ENCODE measurements around the gene ZNF423.

The ZNF423 gene

DNA sequence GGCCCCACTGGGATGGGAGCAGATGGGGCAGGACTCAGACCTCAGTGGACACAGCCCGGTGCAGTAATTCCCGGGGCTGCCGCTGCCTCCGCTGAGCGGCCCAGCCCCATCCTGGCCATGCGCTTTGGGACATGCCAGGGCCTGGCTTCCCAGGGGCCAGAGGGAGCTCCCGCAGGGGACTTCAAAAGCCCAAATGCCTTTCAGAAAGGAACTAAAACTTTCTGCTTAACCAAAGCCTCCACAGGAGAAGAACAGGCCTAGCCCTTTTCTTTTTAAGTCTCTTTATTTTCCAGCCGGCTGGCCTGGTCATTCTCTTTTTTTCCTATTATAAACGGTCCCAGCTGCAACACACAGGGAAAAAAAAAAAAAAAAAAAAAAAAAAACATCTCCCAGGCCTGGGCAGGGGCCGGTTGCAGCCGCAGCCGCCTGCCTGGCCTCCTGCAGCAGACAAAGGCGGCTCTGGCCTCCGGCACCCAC lies 10.7 kb upstream of the ZNF423 start:
- no peak overlapping the region for H3K27ac Mint-ChIP-seq
- no peaks in the 10 kb centered on the region for H3K9me3 Mint-ChIP-seq
- H3K4me3 Mint-ChIP-seq = no peak overlapping the region
- H3K4me1 Mint-ChIP-seq = peaks cover 30% of the 10 kb centered on the region
- H3K27me3 Mint-ChIP-seq (ENCODE audit: low read depth, poor library complexity) = peaks cover 3% of the 10 kb centered on the region
- TF ChIP-seq CTCF (IDR thresholded peaks at IDR 0.05) = no peak
- no peaks in the 10 kb centered on the region for H3K36me3 Mint-ChIP-seq (ENCODE audit: low read depth)
- DNase-seq = peak; percentile 37

DNA sequence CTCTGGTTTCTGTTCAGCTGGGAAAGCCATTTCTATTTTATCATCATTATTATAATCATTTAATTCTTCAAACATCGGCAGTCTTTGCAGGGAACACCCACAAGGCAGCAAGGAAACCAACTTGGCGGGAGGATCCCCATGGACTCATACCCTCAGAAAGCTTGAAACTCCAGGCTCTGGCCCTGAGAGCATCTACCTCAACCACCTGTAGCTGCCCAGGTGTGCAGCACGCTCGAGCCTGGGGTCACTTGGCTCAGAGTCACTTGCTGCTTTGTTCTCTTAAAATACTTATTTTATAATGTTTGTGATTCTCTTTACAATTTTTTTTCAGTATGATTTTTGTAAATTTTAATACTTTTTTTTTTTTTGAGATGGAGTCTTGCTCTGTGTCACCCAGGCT lies 6.8 kb upstream of the ZNF423 start:
- H3K27ac Mint-ChIP-seq = no peak overlapping the region
- no peak for DNase-seq
- H3K36me3 Mint-ChIP-seq (ENCODE audit: low read depth) = no peaks in the 10 kb centered on the region
- H3K4me3 Mint-ChIP-seq = no peak overlapping the region
- no peaks in the 10 kb centered on the region for H3K27me3 Mint-ChIP-seq (ENCODE audit: low read depth, poor library complexity)
- H3K4me1 Mint-ChIP-seq = peaks cover 19% of the 10 kb centered on the region
- no peak for TF ChIP-seq CTCF (IDR thresholded peaks at IDR 0.05)
- H3K9me3 Mint-ChIP-seq = no peaks in the 10 kb centered on the region

- Mint-ChIP-seq H3K9me3 (no peaks in the 10 kb centered on the region), H3K36me3 (ENCODE audit: low read depth) (no peaks in the 10 kb centered on the region), H3K4me1 (peaks cover 10% of the 10 kb centered on the region), H3K4me3 (no peak overlapping the region), H3K27ac (no peak overlapping the region), H3K27me3 (ENCODE audit: low read depth, poor library complexity) (no peaks in the 10 kb centered on the region)
- DNase-seq = no peak
- TF ChIP-seq CTCF (IDR thresholded peaks at IDR 0.05) = no peak
These were observed 5.4 kb upstream of the ZNF423 start for GRCh38 chr16:49861299-49861698.

- H3K4me1 Mint-ChIP-seq = peaks cover 10% of the 10 kb centered on the region
- no peaks in the 10 kb centered on the region for H3K27me3 Mint-ChIP-seq (ENCODE audit: low read depth, poor library complexity)
- H3K27ac Mint-ChIP-seq = no peak overlapping the region
- H3K9me3 Mint-ChIP-seq = no peaks in the 10 kb centered on the region
- DNase-seq = no peak
- TF ChIP-seq CTCF (IDR thresholded peaks at IDR 0.05) = no peak
- H3K36me3 Mint-ChIP-seq (ENCODE audit: low read depth) = no peaks in the 10 kb centered on the region
- no peak overlapping the region for H3K4me3 Mint-ChIP-seq
These were observed 4.7 kb upstream of the ZNF423 start for GRCh38 chr16:49860593-49860992.

DNA sequence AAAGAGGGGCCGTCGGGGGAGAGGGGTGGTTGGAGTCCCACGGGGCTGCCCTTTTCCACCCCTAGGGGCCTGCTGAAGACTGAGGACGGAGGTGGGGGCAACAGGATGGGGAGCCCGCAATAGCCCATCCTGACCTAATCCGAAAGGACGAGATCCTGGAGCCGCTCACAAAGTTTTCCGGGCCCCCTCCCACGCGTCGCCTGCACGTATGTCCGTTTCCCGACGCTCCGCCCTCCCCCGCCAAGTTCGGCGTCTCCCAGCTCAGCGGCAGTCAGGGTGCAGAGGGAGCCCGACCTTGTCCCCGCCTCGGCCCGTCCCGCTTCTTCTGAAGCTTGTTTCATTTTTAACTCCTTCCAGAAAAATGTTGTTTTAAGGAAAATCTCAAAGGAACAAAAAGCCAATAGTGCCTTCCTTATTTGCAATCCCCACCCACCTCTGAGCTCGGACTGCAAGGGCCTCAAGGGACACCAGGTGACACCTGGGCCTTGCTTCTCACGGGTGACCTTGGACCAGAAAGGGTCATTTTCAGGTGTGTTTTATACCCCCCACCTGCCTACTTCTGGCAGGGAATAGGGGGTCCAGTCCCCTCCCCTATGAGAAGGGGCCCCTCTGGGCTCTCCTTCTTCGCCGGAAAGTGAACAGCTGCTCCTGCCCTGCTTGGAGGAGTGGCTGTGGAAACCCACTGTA lies 3.4 kb upstream of the ZNF423 start:
- Mint-ChIP-seq H3K36me3 (ENCODE audit: low read depth) (no peaks in the 10 kb centered on the region), H3K4me3 (peak overlapping the region; percentile 79), H3K27ac (peak overlapping the region; percentile 72), H3K9me3 (no peaks in the 10 kb centered on the region), H3K27me3 (ENCODE audit: low read depth, poor library complexity) (no peaks in the 10 kb centered on the region), H3K4me1 (peaks cover 14% of the 10 kb centered on the region)
- DNase-seq = peak; percentile 66
- TF ChIP-seq CTCF (IDR thresholded peaks at IDR 0.05) = no peak

Measured in nephron progenitor cell (in vitro differentiated cells).